COLO668 (cell line): ENCODE data around the gene PRDM16.

Source experiments
- DNase-seq: peaks from one replicate; lab custom pipeline; 2025; ENCODE audit not compliant: unreplicated experiment; lab: John Stamatoyannopoulos, UW

PRDM16 gene

GRCh38 chr1:3221112-3222041 is 152.4 kb downstream of the PRDM16 start:
- no peak for DNase-seq

GRCh38 chr1:3222042-3222692 is 153.2 kb downstream of the PRDM16 start:
- DNase-seq = no peak

- no peak for DNase-seq
Observed at GRCh38 chr1:3225661-3226060, 156.7 kb downstream of the PRDM16 start.

GRCh38 chr1:3226191-3226590 is 157.2 kb downstream of the PRDM16 start:
- DNase-seq = no peak

- DNase-seq = no peak
Observed at GRCh38 chr1:3226701-3227350, 157.8 kb downstream of the PRDM16 start.

GRCh38 chr1:3227351-3227704 is 158.3 kb downstream of the PRDM16 start:
- no peak for DNase-seq

GRCh38 chr1:3227893-3228292 is 158.9 kb downstream of the PRDM16 start:
- DNase-seq = no peak

- no peak for DNase-seq
Observed at GRCh38 chr1:3229081-3229725, 160.2 kb downstream of the PRDM16 start.

- DNase-seq = no peak
Observed at GRCh38 chr1:3230553-3230952, 161.6 kb downstream of the PRDM16 start.

GRCh38 chr1:3231245-3231644 is 162.2 kb downstream of the PRDM16 start:
- no peak for DNase-seq

- no peak for DNase-seq
Observed at GRCh38 chr1:3231826-3232225, 162.8 kb downstream of the PRDM16 start.

- no peak for DNase-seq
Observed at GRCh38 chr1:3233031-3233430, 164.0 kb downstream of the PRDM16 start.

- DNase-seq = no peak
Observed at GRCh38 chr1:3233551-3233950, 164.5 kb downstream of the PRDM16 start.

GRCh38 chr1:3234281-3234680 is 165.3 kb downstream of the PRDM16 start:
- DNase-seq = no peak

GRCh38 chr1:3234956-3235355 is 166.0 kb downstream of the PRDM16 start:
- DNase-seq = no peak

GRCh38 chr1:3235496-3235895 is 166.5 kb downstream of the PRDM16 start:
- DNase-seq = no peak

GRCh38 chr1:3236361-3236760 is 167.4 kb downstream of the PRDM16 start:
- no peak for DNase-seq

GRCh38 chr1:3236955-3237354 is 168.0 kb downstream of the PRDM16 start:
- no peak for DNase-seq

- no peak for DNase-seq
Observed at GRCh38 chr1:3237570-3237969, 168.6 kb downstream of the PRDM16 start.

GRCh38 chr1:3237994-3238702 is 169.1 kb downstream of the PRDM16 start:
- DNase-seq = no peak
